Fibroblast of the aortic adventitia (primary cell): ENCODE data around the gene BIN1. TPM values are rescaled to one million over a fixed set of nuclear protein-coding genes. Genes with fewer than 3 reads are reported as not detected.

Source experiments
- DNase-seq: peaks from one replicate; pipeline ENCODE4 v3.0.0-alpha.2; 2010; ENCODE audit warnings: low read depth
- H3K4me3 ChIP-seq: 2 replicates; pipeline ENCODE4 v1.5.1; 2011; ENCODE audit warnings: low read depth, mild to moderate bottlenecking, control low read depth, low read length, moderate library complexity
- total RNA-seq: library from RNA; depleted of rRNA; stranded (reverse); fragments of >200 nt; gene quantifications from 2 replicates; pipeline ENCODE4 v1.2.3, GENCODE V29; 2012; ENCODE audit warnings: low replicate concordance
- TF ChIP-seq, protein P1 (sequence below): IDR thresholded peaks from 2 replicates; pipeline ENCODE4 v1.5.1; 2011; ENCODE audit warnings: mild to moderate bottlenecking, low read length, control low read depth, inconsistent platforms; ENCODE audit not compliant: insufficient read depth

Gene BIN1
- total RNA-seq, 1 donor = 68.7 TPM

- no peak overlapping the region for H3K4me3 ChIP-seq
- no peak for DNase-seq
- TF ChIP-seq, protein P1, sequence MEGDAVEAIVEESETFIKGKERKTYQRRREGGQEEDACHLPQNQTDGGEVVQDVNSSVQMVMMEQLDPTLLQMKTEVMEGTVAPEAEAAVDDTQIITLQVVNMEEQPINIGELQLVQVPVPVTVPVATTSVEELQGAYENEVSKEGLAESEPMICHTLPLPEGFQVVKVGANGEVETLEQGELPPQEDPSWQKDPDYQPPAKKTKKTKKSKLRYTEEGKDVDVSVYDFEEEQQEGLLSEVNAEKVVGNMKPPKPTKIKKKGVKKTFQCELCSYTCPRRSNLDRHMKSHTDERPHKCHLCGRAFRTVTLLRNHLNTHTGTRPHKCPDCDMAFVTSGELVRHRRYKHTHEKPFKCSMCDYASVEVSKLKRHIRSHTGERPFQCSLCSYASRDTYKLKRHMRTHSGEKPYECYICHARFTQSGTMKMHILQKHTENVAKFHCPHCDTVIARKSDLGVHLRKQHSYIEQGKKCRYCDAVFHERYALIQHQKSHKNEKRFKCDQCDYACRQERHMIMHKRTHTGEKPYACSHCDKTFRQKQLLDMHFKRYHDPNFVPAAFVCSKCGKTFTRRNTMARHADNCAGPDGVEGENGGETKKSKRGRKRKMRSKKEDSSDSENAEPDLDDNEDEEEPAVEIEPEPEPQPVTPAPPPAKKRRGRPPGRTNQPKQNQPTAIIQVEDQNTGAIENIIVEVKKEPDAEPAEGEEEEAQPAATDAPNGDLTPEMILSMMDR = no peak
Measured at GRCh38 chr2:127102521-127103242, 4.3 kb downstream of the BIN1 start.

DNA sequence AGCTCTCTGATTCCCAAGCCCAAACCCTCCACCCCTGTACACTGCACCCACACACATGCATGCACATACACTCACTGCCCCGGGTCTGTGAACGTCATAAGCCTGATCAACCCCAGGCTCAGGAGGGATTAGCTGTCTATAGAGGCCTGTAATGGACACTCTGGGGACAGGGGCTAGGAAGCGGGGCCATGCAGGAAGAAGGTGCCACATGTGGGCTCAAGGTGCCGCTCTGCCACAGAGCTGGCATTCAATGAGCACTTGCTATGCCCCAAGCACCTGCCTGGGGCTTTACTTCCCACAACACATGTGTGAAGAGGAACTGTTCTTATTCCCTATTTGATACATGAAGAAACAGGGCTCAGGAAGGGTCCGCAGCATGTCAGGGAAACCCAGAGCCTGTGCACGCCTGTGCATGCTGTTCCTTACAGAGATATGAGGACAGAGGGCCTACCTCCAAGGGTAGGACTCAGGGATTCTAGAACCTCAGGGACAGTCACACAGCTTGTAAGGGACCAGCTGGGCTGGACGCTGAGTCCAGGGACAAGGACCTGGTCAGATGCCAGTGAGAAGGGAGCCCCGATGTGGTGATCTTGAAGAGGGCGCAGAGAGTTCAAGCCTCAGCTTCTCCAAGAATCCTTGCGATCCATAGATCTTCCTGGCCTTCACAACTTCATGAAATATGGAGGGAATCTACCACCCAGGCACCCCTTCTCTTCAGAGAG lies 5.0 kb downstream of the BIN1 start:
- DNase-seq = no peak
- H3K4me3 ChIP-seq = no peak overlapping the region
- TF ChIP-seq, protein P1 = no peak

DNA sequence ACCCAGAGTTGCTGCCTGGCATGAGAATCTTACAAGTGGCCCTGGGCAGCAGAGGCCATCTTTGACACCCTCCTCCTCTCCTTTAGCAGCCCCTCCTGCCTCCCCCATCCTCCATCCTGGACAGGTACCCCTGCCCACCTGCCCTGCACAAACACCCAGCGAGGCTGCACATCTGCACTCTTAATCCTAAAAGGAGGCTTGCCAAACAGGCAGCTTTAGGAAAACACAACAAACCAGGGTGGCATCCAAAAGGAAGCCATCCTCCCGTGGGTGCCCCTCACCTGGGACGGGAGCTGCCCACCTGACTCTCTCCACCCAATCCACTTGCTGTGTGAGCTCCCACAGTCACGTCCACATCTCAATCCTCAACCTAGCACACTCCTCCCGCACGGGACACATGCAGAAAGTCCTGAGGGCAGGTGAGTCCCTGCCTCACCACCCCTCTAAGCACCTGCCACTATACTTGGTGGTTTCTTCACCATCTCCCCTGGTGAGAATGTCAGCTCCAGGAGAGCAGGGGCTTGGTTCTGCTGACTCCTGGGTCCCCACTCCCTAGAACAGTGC lies 5.8 kb downstream of the BIN1 start:
- TF ChIP-seq, protein P1 = no peak
- H3K4me3 ChIP-seq = no peak overlapping the region
- DNase-seq = no peak

DNA sequence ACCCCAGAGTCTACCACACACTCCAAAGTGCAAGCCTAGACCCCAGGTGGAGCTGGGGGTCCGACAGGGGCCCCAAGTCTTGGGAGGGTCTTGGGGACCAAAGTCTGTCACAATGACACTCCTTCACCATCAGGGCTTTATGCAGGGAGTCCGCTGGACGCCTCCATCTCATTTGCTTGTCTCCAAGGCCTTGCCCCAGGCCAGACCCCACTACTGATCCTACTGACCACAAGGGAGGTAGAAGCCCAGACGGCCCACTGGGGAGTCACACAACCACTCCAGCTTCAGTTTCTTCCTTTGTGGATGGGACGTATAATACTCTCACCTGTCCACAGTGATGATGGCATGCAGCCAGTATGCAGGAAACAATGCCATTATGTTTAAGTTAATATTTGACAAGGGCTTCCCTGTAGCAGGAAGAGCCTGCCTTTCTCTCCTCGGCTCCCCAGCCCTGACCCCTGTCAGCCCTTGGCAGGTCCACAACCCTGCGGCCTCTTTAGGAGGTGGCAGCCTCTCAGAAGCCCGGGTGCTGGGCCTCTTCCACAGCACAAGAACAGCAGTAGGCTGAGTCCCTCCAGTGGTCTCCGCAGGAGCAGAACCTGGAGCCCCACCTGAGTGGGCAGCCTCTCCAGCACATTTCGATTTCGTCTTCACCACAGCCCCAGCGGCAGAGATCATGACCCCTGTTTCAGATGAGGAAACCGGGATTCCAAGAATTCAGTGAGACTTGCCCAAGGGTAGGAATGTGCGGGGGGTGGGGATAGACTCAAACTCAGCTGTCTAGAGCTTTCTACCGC lies 6.5 kb downstream of the BIN1 start:
- DNase-seq = peak; percentile 23
- TF ChIP-seq, protein P1 = no peak
- H3K4me3 ChIP-seq = no peak overlapping the region

DNA sequence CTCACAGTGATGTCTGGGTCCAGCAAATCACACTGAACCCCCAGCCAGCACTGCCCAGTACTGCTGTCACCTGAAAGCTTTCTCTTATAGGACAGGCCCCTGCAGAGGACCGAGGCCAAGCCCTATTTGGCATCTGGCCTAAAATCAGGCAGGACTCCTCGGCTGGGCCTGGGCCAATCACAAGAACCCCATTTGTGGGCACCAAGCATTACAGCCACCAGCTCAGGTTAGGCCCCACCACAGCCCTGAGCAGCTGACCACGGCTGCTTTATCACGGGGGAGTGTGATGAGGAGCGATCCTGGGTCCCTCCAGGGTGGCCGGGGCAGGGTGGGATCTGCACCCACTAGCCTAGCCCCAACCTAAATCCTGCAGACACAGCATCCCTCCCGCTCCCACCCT lies 8.2 kb downstream of the BIN1 start:
- DNase-seq = no peak
- TF ChIP-seq, protein P1 = no peak
- H3K4me3 ChIP-seq = no peak overlapping the region

DNA sequence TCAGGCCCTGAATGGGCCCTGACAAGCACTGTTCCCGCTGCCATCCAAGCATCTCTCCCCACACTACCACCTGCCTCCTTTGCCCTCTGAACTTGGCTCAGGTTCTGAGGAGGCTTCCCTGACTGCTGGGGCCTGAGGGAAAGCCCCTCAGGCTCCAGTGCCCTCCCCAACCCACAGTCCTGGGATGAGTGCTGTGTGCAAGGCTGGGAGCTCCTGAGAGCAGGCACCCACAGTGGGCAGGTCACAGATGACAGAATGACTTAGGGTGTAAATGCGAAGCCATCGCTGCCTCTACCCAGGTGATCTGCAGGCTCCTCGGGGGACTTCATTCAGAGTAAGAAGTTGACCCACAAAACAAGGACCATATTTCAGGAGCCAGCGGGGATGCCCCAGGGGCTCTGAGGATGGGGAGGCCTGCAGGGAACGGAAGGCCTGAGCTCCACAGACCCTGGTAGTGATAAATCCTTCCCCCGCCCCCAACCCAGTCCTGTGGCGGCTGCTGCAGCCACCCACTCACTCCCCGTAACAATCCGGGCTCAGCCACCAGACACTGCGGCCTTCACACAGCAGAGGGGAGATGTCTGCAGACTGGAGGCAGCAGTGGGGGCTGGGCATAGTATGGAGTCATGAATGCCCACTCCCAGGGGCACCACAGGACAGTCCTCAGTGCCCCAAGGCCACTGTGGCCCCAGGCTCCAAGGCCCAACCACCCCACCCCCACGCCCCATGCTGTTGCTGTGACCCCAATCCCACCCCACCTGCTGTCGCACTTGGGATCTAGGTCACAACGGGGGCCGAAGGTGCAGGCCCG lies 8.9 kb downstream of the BIN1 start:
- DNase-seq = no peak
- H3K4me3 ChIP-seq = no peak overlapping the region
- TF ChIP-seq, protein P1 = no peak
